Measurements from ENCODE around the gene CACNA1B. TPM values are rescaled to one million over a fixed set of nuclear protein-coding genes. Genes with fewer than 3 reads are reported as not detected.

CACNA1B gene
- total and polyA plus RNA-seq, 2 of the 13 experiments (the other 11 are each of a cell fraction or from before 2014, with no cell fraction given): under 0.01 to 0.04 TPM

- in situ Hi-C loops (cut with HindIII; ENCODE audit: extremely low pct_ligation_motif_present, low pct_unique_long_range_greater_than_20kb): no loop called here
- no peaks in the 10 kb centered on the region for H4K20me1 ChIP-seq (ENCODE audit: insufficient read depth, low read length)
- ChIA-PET POLR2A (no interaction called here), CTCF (ENCODE audit: low intra/inter-chr PET ratio, low total read pairs) (no interaction called here)
- WGBS (ENCODE audit: low lambda C conversion rate): 31% methylated on average over 10 of the region's 69 CpGs
- H3K36me3 ChIP-seq (replicated peaks in 1 of 2; ENCODE audit: control insufficient read depth in 1 of 2, insufficient read depth in 2 of 2, low read length in 2 of 2): no peaks in the 10 kb centered on the region
- no peak overlapping the region for H3K9ac ChIP-seq (ENCODE audit: insufficient read depth, low read depth, low read length)
- DNase-seq (ENCODE audit: low spot score) (no peak), FAIRE-seq (no peak), ATAC-seq (peak; percentile 14; the same call in 2 of the 3 replicates)
- TF ChIP-seq ZNF800 (CRISPR knock-in tag; IDR thresholded peaks at IDR 0.05) (0 out of 2 replicates have a peak, but pooled peaks have one; percentile 19), ZBTB26 (CRISPR knock-in tag; IDR thresholded peaks at IDR 0.05; ENCODE audit: borderline replicate concordance) (no peak)
- no TSS peak for BruUV-seq (replicated peaks)
- H3K27me3 ChIP-seq (ENCODE audit: control insufficient read depth in 1 of 2, insufficient read depth in 2 of 2, low read length in 2 of 2): peaks cover 2 to 38% of the 10 kb centered on the region in 2 experiments; a peak in 4 of 5 replicates
- H3K79me2 ChIP-seq (ENCODE audit: insufficient read depth, low read length): no peaks in the 10 kb centered on the region
- no peak overlapping the region for H3K27ac ChIP-seq (ENCODE audit: extremely low read length, insufficient read depth, low read length)
- no peak overlapping the region for H2AFZ ChIP-seq (ENCODE audit: low read length)
- intact Hi-C loops (cut with micrococcal nuclease; ENCODE audit: unreplicated experiment): no loop called here
- H3K4me3 ChIP-seq (replicated peaks in 1 of 3; ENCODE audit: insufficient read depth in 1 of 3, low read depth in 2 of 3, low read length in 3 of 3): peak overlapping the region in 1 of 3 experiments; percentile 10; a peak in 1 of 6 replicates
- no peaks in the 10 kb centered on the region for H3K4me1 ChIP-seq (ENCODE audit: insufficient read depth, low read length)
- no peaks in the 10 kb centered on the region for H3K9me3 ChIP-seq (ENCODE audit: low read length)
- no peak overlapping the region for H3K4me2 ChIP-seq (ENCODE audit: low read depth, low read length)
Observed at GRCh38 chr9:138022756-138023393, 145.3 kb downstream of the CACNA1B start.

Data from HepG2 (cell line).